ENCODE data around the gene CD52. TPM values are rescaled to one million over a fixed set of nuclear protein-coding genes. Genes with fewer than 3 reads are reported as not detected.

Gene CD52
- total and polyA plus RNA-seq, 2 of the 13 experiments (the other 11 are each of a cell fraction or from before 2014, with no cell fraction given) = 0.32 TPM; not detected in 1

GRCh38 chr1:26279456-26280332, 38.1 kb upstream of the CD52 start, which contains the start of gene SH3BGRL3 (continued):
- TF ChIP-seq ATM (IDR thresholded peaks at IDR 0.05; ENCODE audit: borderline replicate concordance) (no peak), ZSCAN29 (CRISPR knock-in tag; conservative IDR thresholded peaks at IDR 0.05) (no peak), IRX3 (CRISPR knock-in tag; IDR thresholded peaks at IDR 0.05; ENCODE audit: borderline replicate concordance, low read depth) (peak; percentile 67; the same call in 1 of the 2 replicates), BCL3 (CRISPR knock-in tag; IDR thresholded peaks at IDR 0.05) (peak; percentile 41; the same call in 1 of the 2 replicates), ZBTB10 (CRISPR knock-in tag; IDR thresholded peaks at IDR 0.05; ENCODE audit: borderline replicate concordance) (no peak), MTERF4 (CRISPR knock-in tag; IDR thresholded peaks at IDR 0.05) (peak; percentile 59; the same call in 1 of the 2 replicates), PREB (CRISPR knock-in tag; IDR thresholded peaks at IDR 0.05) (no peak), ELF3 (CRISPR knock-in tag; IDR thresholded peaks at IDR 0.05) (peak; percentile 48; the same call in 1 of the 2 replicates), HDAC2 (CRISPR knock-in tag; IDR thresholded peaks at IDR 0.05) (peak; percentile 69; the same call in 1 of the 2 replicates), ZNF121 (CRISPR knock-in tag; IDR thresholded peaks at IDR 0.05) (0 out of 2 replicates have a peak, but pooled peaks have one; percentile 21), PLSCR1 (CRISPR knock-in tag; IDR thresholded peaks at IDR 0.05; ENCODE audit: borderline replicate concordance) (no peak), USF2 (IDR thresholded peaks at IDR 0.05; ENCODE audit: low read depth, low read length) (no peak), USF2 (CRISPR knock-in tag; IDR thresholded peaks at IDR 0.05; ENCODE audit: borderline replicate concordance) (no peak; the same call in 1 of the 2 replicates), MIER3 (CRISPR knock-in tag; IDR thresholded peaks at IDR 0.05; ENCODE audit: borderline replicate concordance) (no peak), ZNF749 (CRISPR knock-in tag; IDR thresholded peaks at IDR 0.05; ENCODE audit: borderline replicate concordance) (peak; percentile 86), ZNF44 (CRISPR knock-in tag; IDR thresholded peaks at IDR 0.05) (no peak), ZNF256 (CRISPR knock-in tag; conservative IDR thresholded peaks at IDR 0.05) (no peak), ZNF235 (CRISPR knock-in tag; IDR thresholded peaks at IDR 0.05; ENCODE audit: borderline replicate concordance) (0 out of 2 replicates have a peak, but pooled peaks have one; percentile 28), HOXA7 (CRISPR knock-in tag; IDR thresholded peaks at IDR 0.05) (no peak)

Data from HepG2 (cell line).